ENCODE data around the gene GALNT13.

GRCh38 chr2:154343282-154343681, 471.6 kb downstream of the GALNT13 start:
- no peak for TF ChIP-seq POLR2A (IDR thresholded peaks at IDR 0.05; ENCODE audit: low read length)
- no peak for TF ChIP-seq BHLHE40 (IDR thresholded peaks at IDR 0.05; ENCODE audit: low read depth, low read length)
- no peak for TF ChIP-seq SREBF2 (IDR thresholded peaks at IDR 0.05)
- no peak for TF ChIP-seq CHD4 (IDR thresholded peaks at IDR 0.05; ENCODE audit: borderline replicate concordance)
- no peak for TF ChIP-seq ZFP36 (IDR thresholded peaks at IDR 0.05; ENCODE audit: borderline replicate concordance, partially characterized antibody)
- TF ChIP-seq NR3C1 (IDR thresholded peaks at IDR 0.05): no peak
- TF ChIP-seq, protein P1, sequence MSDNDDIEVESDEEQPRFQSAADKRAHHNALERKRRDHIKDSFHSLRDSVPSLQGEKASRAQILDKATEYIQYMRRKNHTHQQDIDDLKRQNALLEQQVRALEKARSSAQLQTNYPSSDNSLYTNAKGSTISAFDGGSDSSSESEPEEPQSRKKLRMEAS (IDR thresholded peaks at IDR 0.05): no peak
- no peak for TF ChIP-seq RFX5 (IDR thresholded peaks at IDR 0.05)
- no peak for TF ChIP-seq ZNF302 (CRISPR knock-in tag; IDR thresholded peaks at IDR 0.05)
- TF ChIP-seq, protein P2, sequence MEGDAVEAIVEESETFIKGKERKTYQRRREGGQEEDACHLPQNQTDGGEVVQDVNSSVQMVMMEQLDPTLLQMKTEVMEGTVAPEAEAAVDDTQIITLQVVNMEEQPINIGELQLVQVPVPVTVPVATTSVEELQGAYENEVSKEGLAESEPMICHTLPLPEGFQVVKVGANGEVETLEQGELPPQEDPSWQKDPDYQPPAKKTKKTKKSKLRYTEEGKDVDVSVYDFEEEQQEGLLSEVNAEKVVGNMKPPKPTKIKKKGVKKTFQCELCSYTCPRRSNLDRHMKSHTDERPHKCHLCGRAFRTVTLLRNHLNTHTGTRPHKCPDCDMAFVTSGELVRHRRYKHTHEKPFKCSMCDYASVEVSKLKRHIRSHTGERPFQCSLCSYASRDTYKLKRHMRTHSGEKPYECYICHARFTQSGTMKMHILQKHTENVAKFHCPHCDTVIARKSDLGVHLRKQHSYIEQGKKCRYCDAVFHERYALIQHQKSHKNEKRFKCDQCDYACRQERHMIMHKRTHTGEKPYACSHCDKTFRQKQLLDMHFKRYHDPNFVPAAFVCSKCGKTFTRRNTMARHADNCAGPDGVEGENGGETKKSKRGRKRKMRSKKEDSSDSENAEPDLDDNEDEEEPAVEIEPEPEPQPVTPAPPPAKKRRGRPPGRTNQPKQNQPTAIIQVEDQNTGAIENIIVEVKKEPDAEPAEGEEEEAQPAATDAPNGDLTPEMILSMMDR (IDR thresholded peaks at IDR 0.05): no peak
- no peak for TF ChIP-seq CBX2 (IDR thresholded peaks at IDR 0.05; ENCODE audit: borderline replicate concordance, low read depth)
- TF ChIP-seq NFE2L2 (conservative IDR thresholded peaks at IDR 0.05; ENCODE audit: low read length): no peak
